Stimulated activated CD8-positive, alpha-beta memory T cell treated with anti-CD3 and anti-CD28 coated beads, Interleukin-4, amount 100 ng/mL, for 1 hour (primary cell): ENCODE measurements around the gene IFITM5.

Source experiments
- DNase-seq, 2 donors: peaks; one replicate each; pipeline ENCODE4 v3.0.0-alpha.2; 2020; ENCODE audit warnings: low read depth in 2 of 2, low spot score in 1 of 2

The IFITM5 gene

GRCh38 chr11:285021-285893 lies 14.1 kb downstream of the IFITM5 start:
- no peak for DNase-seq

- DNase-seq: no peak
Observed at GRCh38 chr11:284105-285020, 15.0 kb downstream of the IFITM5 start.

- DNase-seq: no peak
Observed at GRCh38 chr11:283405-284104, 15.8 kb downstream of the IFITM5 start.

GRCh38 chr11:282630-283360 lies 16.5 kb downstream of the IFITM5 start:
- no peak for DNase-seq

GRCh38 chr11:282171-282570 lies 17.2 kb downstream of the IFITM5 start:
- no peak for DNase-seq

- no peak for DNase-seq
Observed at GRCh38 chr11:281486-282161, 17.7 kb downstream of the IFITM5 start.

- DNase-seq: no peak
Observed at GRCh38 chr11:280706-281485, 18.4 kb downstream of the IFITM5 start.

GRCh38 chr11:279966-280705 lies 19.2 kb downstream of the IFITM5 start:
- no peak for DNase-seq

GRCh38 chr11:279040-279965 lies 20.0 kb downstream of the IFITM5 start:
- DNase-seq: no peak

GRCh38 chr11:278001-278951 lies 21.1 kb downstream of the IFITM5 start, which contains the start of gene NLRP6:
NLRP6 (plus strand) TSS chr11:278407; CDS start chr11:278570, 163 bp downstream.
- no peak for DNase-seq

- DNase-seq: no peak
Observed at GRCh38 chr11:276219-276618, 23.1 kb downstream of the IFITM5 start.

GRCh38 chr11:272931-273198 lies 26.5 kb downstream of the IFITM5 start:
- DNase-seq: no peak

GRCh38 chr11:272195-272930 lies 27.0 kb downstream of the IFITM5 start:
- no peak for DNase-seq

- DNase-seq: no peak
Observed at GRCh38 chr11:271319-271715, 28.0 kb downstream of the IFITM5 start.

- no peak for DNase-seq
Observed at GRCh38 chr11:270451-271318, 28.6 kb downstream of the IFITM5 start.
